HG02763 (cell line): ENCODE measurements around the gene MAPKAP1.

Experiments
- ATAC-seq: cut with Tn5 transposase; IDR thresholded peaks from one replicate; pipeline ENCODE4 v1.9.1; 2021; ENCODE audit warnings: mild to moderate bottlenecking, moderate library complexity; ENCODE audit not compliant: unreplicated experiment

The MAPKAP1 gene

DNA sequence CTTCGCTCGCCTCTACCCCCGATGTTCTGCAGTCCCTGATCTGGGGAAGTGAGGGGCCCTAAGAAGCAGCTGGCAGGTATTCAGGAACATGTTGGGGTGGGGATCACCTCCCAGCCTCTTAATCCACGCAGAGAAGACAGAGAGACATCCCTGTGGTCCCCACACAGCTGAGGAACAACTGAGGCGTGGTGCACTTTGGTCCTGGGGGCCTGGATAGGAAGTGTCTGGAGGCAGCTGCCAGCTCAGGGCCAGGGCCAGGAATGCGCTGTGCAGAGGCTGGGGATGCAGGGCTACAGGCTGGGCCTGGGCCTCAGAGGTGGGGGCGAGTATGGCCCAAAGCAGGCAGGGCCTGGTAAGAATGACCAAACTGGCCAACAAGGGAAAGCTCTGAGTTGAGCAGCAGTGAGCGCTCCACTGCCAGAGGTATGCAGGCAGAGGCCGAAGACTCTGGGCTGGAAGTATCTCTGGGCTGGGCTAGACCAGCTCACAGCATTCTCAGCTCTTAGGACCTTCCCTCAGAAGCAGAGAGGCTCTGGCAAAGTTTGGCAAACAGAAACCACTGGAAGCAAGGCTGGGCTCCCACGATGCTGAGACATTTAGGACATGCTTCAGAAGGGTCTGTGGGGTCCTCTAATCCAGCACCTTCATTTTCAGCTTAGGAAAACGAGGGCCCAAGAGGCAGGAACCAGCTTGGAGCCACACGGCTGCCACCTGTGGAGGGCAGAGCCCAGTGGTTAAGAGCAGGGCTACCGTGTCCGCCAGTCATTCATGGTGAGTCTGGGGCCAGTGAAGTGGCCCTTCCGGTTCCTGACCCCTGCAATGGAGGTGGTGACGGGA is 271.0 kb downstream of the MAPKAP1 start:
- no peak for ATAC-seq

DNA sequence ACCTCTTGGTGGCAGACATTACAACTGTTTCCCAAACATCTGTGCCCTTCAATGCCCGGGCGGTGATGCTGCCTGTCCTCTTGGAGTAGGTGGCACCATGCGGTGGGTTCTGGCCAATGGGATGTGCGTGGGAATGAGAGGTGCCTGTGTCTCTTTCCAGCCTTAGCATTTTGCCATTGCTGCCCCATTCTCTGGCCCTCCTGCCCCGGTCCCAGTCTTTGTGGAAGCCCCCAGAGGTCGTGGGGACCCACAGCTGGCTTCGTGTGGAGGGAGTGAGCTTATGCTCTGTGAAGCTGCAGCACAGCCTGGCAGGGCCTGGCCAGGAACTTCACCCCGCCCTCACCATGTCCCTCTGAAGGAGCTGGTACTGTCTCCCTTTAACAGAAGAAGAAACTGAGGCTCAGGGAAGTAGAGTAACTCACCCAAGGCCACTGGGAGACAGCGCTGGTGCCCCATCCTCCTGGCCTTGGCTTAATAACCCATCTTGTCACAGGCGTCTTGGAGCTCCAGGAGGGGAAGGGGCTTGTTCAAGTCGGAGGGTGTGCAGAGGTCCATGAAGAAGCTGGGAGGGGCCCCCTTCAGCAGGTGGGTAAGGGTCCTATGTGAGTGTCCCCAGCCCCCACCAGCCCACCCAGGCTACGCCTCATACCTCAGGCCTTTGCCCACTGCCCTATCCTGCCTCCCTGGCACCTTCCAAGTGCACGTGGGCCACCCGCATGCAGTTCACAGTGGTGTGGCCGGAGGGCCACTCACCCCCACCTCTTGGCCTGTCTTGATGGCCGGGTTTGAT is 271.8 kb downstream of the MAPKAP1 start:
- ATAC-seq, result no peak

DNA sequence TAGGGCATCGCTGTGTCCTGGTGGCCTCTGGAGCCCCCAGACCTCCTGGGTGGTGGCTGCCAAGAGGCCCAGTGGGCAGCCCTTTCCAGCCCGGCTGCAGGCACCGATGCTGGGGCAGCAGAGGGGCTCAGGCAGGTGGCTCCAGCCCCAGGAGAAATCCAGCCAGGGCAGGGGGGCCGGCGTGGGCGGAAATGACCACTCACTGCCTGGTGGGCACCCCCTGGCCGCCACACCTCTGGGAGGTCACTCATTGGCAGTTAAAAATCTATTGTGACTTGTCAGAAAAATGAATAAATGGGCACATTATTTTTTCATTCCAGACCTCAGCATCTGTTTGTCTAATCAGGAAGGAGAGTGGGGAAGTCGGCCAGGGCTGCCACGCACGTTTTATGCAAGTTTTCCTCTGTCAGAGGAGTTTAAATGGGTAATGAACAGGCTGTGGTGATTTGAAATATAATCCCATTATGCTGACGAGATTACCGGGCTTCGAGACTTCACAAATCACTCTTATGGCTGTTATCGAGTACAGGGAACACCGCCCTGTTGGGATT is 273.5 kb downstream of the MAPKAP1 start:
- no peak for ATAC-seq

DNA sequence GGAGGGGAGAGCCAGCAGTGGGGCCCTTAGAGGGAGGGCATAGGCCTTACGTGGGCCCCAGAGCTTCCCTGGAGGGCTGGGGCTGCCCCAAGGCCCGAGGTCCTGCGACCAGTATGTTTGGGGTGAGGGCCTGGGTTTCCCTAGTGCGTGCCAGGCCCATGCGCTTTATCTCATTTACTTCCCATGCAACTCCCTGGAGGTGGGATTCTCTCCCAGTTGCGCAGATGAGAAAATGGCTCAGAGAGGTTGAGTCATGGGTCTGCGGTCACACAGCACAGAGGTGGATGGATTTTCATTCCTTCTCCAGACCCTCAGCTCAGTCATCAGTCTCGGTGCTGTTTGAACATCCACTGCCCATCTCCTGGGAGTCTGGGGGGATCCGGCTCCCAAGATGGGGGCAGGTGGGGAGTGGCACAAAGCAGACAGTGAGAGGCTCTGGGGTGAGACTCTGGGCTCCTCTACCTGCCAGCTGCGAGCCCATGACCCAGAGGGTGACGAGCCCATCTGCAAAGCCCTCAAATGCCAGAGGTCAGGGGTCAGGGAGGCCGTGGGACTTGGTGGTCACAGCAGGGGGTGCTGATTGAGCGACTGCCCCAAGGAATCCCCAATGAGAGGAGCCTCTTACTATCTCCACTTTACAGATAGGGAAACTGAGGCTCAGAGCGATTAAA is 274.2 kb downstream of the MAPKAP1 start:
- ATAC-seq, result no peak

DNA sequence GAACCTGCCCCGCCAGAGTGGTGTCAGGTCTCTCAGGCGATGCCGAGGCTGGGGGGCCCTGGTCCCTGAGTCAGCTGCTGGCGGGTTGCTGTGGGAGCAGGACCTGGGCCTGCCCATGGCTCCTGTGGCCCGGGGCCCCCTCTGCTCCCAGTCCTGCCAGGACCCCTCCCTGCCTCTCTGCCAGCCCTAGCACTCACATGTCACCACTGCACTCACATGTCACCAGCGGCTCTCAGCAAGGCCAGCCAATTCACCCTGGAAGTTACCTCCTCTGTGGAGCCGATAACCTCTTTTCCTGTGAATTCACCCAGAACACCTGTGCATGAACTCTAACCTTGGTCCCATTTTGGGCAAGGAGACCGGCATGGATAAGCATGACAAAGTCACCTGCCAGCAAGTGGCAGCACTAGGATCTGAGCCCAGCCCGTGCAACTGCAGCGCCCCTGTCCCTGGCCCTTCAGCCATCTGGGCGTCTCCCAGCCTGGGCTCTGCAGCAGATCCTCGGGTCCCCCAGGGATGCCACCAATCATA is 275.2 kb downstream of the MAPKAP1 start:
- no peak for ATAC-seq

DNA sequence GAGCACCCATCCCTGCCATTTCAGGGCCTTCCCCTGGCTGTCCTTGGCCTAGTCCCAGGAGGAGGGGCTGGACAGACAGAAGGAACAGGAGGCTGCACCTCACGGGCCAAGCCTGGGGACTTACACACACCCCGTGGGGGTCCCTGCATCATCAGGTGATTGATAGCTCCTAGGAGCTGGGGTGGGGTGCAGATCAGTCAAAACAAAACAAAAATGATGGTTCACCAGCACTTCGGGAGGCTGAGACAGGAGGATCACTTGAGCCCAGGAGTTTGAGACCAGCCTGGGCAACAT is 276.0 kb downstream of the MAPKAP1 start:
- ATAC-seq, result no peak

DNA sequence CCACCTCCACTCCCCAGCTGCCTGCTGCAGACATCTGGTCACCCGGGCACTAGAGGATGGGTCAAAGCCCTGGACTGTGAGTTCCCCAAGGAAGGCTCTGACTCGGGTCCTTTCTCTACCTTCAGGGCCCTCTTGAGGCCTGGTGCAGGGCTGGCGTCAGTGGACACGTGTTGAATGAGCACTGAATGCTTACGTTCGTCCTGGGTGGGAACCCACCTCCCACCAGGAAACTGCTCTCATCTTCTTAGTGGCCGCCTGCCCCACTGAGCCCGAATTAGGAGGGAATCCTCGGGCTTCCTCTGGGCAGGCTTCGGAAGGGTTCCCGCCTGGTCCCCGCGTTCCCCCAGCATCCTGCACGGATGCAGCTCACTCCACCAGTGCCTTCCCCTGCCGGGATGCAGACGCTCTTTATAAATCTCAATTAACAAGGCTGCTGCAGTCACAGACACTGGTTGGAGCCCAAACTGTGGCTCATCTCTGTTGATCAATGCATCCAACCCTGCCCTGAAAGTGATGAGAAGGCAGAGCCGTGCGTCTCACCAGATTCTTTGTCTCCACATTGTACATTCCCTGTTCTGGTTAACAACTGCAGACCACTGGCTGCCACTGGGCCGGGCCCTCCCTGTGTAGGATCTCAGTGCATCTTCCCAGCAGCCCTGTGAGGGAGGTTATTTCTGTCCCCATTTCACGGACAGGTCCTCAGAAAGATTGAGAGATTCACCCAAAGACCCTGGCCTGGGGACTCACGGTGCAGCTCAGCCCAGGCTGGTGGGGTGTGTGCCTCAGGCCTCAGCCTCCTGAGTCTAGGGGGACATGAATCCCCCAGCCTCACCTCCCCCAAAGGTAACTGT is 276.6 kb downstream of the MAPKAP1 start:
- ATAC-seq, result no peak

DNA sequence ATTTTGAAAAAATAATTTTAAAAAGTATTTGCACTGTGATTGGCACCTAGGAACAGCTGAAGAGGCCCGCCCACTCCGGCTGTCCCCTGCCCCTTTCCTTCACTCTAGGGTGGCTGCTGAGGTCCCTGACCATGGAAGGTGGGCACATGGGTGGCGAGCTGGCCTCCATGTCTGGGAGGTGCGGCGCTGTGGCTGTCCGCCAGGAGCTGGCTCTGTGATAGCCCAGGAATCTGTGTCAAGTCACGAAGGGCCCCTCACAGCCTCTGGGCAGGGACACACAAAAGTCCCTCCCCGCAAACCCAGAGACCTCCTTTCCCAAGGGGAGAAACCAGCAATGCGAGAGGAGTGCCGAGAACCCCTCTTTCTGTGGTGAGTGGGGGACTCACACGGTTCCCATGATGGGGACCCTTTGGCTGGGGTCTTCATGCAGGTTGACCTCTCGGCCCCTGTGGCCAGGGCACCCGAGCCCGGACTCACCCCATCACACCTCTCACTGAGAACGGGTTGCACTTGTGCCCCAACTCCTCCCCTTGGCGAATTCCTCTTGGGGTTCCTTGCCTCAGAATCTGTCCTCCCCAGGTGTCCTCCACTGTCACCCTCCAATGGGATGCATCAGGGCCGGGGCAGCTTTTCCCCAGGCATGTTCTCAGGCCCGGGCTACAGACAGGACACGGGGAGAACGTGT is 277.4 kb downstream of the MAPKAP1 start:
- ATAC-seq, result no peak

DNA sequence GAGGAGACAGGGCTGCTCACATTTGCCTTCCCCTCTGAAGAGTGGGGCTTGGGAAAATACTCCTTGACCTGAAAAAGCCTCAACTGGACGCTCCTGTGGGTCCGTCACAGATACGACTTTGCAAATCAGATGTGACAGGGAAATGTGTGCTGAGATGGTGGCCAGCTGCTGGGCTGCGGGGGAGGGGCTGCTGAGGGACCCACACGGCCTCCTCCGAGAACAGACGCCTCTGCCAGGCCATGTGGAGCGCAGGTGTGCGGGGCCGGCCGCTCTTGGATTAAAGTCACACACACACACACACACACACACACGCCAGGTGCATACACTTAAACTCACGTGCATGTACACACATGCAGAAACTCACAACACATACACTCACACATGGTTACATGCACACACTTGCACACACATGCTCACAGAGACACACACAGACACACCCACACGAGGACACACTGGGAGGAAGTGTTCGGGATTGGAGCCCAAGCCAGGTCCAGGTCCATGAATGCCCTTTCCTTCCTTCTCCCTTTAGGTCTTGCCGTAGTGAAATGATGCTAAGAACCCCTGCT is 278.0 kb downstream of the MAPKAP1 start:
- no peak for ATAC-seq

DNA sequence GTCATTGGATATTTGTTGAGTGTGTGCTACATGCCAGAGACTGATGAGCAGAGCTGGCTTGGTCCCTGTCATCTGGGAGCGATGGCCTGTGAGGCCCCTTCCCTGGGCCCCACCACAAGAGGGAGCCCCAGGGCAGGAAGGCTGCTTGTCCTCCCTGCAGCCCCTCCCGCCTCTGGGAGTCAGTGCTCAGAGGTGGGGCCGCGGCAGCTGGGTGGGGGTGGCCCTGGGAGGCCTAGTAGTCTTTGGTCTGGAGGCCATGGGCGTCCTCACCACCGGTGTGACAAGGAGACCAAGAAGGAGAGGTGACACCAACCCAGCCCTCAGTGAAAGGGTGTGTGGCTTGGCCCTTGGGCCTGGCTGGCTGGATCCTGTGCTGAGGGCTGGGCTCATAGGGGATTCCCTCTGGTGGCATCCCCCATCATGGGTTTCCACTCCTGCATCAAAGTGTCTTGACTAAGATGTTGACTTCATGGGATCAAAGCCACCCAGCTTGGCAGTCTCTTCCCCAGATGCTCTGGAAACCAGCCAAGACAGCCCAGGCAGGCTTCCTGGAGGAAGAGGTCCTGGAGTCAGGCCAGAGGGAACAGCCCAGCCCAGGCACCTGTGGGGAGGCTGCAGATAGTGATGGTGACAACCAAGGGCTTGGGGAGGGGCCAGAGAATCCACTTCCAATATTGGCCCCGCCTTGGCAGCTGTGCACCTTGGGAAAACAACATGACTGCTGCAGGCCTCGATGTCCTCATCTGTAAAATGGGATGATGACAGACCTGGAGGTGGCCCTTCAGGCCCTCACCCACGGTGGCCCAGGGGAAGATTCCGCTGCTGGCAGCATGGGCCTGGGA is 278.7 kb downstream of the MAPKAP1 start:
- ATAC-seq, result no peak

DNA sequence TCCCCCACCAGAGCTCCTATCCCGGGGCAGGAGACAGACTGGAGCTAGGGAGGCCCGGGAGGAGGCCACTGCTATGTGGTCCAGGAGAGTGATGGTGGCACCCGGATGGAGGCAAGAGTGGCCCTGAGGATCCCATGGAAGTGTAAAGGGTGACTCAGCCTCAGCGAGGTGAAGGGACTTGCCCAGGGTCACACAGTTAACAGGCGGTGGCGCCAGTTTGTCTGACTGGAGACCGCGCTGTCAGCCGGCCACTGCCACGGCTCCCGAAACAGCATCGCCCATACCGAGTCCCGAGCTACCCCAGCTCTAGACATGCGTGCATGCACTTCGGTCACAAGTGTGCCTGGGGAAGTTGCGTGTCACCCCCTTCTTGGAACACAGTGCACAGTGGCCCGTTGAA is 279.5 kb downstream of the MAPKAP1 start:
- ATAC-seq, result no peak

DNA sequence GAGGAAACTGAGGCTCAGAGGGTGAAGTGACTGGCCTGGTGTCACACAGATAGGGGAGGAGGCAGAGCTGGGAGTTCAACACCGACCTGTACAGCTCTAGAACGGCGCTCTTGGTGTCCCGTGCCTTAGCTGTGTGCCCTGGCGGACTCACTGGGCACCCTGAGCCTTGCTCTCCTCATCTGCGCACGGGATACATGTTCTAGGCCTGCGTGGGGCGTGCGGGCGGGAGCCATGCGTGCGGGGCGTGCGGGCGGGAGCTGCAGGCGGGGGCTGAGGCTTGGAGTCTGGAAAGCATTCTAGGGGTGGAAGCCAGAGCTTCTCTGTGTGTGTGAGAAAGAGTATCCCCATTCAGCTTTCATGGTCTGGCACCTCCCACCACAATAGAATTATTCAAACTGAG is 280.1 kb downstream of the MAPKAP1 start:
- ATAC-seq, result no peak

DNA sequence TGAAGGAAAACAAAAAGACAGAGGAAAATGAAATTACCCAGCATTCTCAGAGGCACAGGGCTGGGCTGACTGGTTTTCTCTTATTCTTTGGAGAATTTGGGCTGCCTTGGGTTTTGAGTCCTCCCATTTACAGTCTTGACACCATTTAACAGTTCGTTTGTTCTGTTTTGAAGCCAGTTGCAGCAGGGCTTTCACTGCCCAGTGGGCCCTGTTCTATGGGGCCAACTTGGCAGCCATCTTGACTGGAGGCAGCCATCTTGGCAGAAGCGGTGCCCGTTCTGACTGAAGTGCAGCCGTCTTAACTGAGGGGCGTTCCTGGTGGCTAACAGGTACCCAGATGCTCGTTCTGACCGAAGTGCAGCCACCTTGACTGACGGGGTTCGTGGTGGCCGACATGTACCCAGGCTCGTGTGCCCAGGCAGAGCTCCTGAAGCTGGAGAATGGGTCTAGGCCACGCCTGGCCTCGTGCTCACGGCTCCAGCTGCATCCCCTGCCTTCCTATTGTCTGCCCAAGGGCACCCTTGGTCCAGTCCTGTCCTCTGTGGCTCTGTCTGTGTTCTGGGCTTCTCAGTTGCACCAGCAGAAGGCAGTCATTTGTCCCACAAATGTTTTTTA is 281.0 kb downstream of the MAPKAP1 start:
- ATAC-seq, result no peak

DNA sequence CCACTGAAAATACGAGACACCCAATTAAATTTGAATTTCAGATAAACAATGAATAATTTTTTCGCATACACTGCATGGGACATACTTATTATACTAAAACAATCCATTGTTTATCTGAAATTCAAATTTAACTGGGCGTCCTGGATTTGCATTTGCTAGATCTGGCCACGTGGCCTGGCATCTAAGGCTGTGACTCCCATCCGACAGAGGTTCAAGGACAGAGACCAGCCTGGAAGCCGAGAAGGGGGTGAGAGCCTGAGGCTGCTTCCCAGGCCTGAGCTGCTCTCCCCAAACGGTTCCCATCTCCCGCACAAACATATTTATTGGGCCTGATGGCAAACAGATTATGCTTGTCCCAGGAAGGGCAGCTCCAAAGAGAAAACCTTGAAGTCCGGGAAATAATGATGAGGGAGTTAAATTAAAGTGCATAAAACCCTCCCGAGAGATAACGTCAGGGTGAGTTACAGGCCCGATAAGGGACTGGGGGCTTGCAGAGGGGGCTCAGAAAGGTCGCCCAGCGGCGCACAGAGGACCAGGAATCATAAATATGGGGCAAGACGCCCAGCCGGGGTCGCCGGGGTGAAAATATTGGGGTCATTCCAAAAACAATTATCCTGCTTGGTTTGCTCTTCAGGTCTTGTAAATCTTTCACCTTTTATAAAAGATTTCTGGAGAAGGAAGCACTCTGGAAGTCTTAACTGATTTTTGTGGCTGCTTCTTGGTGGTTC is 281.7 kb downstream of the MAPKAP1 start:
- no peak for ATAC-seq

DNA sequence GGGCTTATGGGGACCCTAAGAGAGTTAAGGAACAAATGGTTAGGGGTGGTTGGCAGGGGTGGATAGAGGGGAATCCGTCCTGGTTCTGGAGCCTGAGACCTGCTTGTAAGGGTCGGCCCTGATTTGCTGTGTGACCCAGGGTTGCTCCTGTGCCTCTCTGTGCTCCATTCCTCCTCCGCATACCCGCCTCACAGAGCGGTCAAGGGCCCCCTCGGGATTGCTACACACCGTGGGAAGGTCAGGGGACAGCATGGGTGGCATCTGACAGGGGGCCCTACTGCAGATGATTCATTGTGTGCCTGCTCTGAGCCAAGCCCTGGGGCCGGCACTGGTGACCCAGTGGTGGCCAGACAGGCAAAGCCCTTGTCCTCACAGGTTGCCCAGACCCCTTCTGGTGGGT is 283.0 kb downstream of the MAPKAP1 start:
- no peak for ATAC-seq

DNA sequence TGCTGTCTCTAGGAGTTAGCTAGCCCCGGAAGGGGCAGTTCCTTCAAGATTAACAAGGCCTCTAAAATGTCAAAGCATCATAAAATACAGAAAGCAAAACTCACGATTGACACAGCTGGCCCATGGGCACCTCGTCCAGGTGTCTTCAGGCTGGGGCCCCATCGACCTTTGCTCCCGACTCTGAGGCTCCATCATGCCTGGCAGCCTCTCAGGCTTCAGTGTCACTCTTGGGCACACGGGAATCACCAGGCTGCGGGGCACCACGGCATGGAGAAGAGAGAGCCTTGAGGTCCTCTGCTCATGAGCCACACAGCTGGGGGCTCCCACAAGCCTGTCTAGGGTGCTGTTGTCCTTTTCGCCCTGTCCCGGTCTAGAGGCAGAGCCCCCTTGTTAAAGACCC is 284.2 kb downstream of the MAPKAP1 start:
- ATAC-seq, result no peak

DNA sequence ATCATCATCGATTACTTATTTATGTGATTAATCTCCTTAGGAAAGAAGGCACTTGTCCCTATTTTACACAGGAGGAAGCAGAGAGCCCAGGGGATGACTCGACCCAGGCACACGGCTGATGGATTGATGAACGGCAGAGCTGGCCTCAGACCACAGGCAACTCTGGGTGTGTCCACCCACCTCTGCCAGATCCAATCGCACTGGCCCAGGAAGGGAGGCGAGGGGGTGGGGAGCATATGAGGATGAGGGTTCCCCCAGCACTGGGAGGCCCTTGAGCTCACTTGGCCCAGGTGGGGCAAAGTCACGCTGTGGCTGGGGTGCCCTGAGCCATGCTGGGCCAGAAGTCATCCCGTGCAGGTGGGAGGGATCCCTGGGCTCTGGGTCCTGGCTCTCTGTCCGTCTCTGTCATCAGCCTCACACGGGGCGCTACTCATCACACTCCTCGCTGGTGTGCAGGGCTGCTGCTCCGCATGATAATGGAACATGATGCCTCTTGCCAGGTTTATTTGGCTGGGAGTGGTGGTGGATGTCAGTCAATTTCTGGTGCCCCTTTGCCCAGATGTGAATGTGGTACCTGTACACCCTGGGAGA is 285.3 kb downstream of the MAPKAP1 start:
- no peak for ATAC-seq
